ENCODE data around the gene PTCH2. TPM values are rescaled to one million over a fixed set of nuclear protein-coding genes. Genes with fewer than 3 reads are reported as not detected.

Gene PTCH2
- total RNA-seq, 1 experiment from 2014 or later, result 0.83 TPM

GRCh38 chr1:44783697-44784093, 59.4 kb downstream of the PTCH2 start:
- H2AFZ ChIP-seq, result no peak overlapping the region

GRCh38 chr1:44780583-44781121, 62.4 kb downstream of the PTCH2 start:
- TF ChIP-seq EZH2 (IDR thresholded peaks at IDR 0.05; ENCODE audit: low read depth) (no peak), CTCF (conservative IDR thresholded peaks at IDR 0.05) (no peak)
- BruUV-seq (replicated peaks), result no TSS peak
- Histone ChIP-seq H3K27ac (no peak overlapping the region), H3K4me2 (no peak overlapping the region), H3K9me2 (ENCODE audit: insufficient read depth) (no peaks in the 10 kb centered on the region), H3F3A (ENCODE audit: insufficient read depth, low read depth) (peaks cover 79% of the 10 kb centered on the region), H3K4me3 (no peak overlapping the region), H3K27me3 (ENCODE audit: insufficient read depth, low read depth) (no peaks in the 10 kb centered on the region), H3K4me1 (replicated peaks; ENCODE audit: insufficient read depth) (peaks cover 17% of the 10 kb centered on the region), H3K36me3 (ENCODE audit: low read depth) (peaks cover 49% of the 10 kb centered on the region), H2AFZ (no peak overlapping the region), H4K20me1 (ENCODE audit: insufficient read depth) (peaks cover 43% of the 10 kb centered on the region), H3K79me2 (ENCODE audit: low read depth) (peaks cover 41% of the 10 kb centered on the region), H3K9me3 (ENCODE audit: insufficient read depth, low read depth) (no peaks in the 10 kb centered on the region)
- ChIA-PET CTCF (interaction anchor here (0.6 kb wide), 1 partner anchor 172 kb away, joined by 4 read pairs; no protein-coding TSS in a partner anchor), POLR2A (ENCODE audit: unreplicated experiment) (interaction anchor here (0.6 kb wide), 1 partner anchor 158 kb away, joined by 4 read pairs; no protein-coding TSS in a partner anchor)
- intact Hi-C loops (cut with micrococcal nuclease; ENCODE audit: unreplicated experiment), result no loop called here
- DNase-seq, result no peak

More at GRCh38 chr1:44783697-44784093, 59.4 kb downstream of the PTCH2 start:
- no peaks in the 10 kb centered on the region for H3K9me3 ChIP-seq (ENCODE audit: insufficient read depth, low read depth)
- BruUV-seq (replicated peaks), result no TSS peak
- intact Hi-C loops (cut with micrococcal nuclease; ENCODE audit: unreplicated experiment), result no loop called here
- H3K79me2 ChIP-seq (ENCODE audit: low read depth), result peaks cover 10% of the 10 kb centered on the region
- H3F3A ChIP-seq (ENCODE audit: insufficient read depth, low read depth), result peaks cover 50% of the 10 kb centered on the region
- ChIA-PET POLR2A (ENCODE audit: unreplicated experiment) (no interaction called here), CTCF (interaction anchor here (0.7 kb wide), 1 partner anchor 160 kb away, joined by 3 read pairs; no protein-coding TSS in a partner anchor)
- H3K4me1 ChIP-seq (replicated peaks; ENCODE audit: insufficient read depth), result 0 out of 2 replicates have a peak, but pooled peaks cover under 1% of the 10 kb centered on the region
- no peak for TF ChIP-seq EZH2 (IDR thresholded peaks at IDR 0.05; ENCODE audit: low read depth)
- TF ChIP-seq CTCF (conservative IDR thresholded peaks at IDR 0.05), result no peak
- no peak overlapping the region for H3K4me2 ChIP-seq
- peaks cover 21% of the 10 kb centered on the region for H4K20me1 ChIP-seq (ENCODE audit: insufficient read depth)
- H3K9me2 ChIP-seq (ENCODE audit: insufficient read depth), result no peaks in the 10 kb centered on the region
- H3K36me3 ChIP-seq (ENCODE audit: low read depth), result peaks cover 21% of the 10 kb centered on the region
- H3K27ac ChIP-seq, result no peak overlapping the region
- H3K27me3 ChIP-seq (ENCODE audit: insufficient read depth, low read depth), result no peaks in the 10 kb centered on the region
- no peak overlapping the region for H3K4me3 ChIP-seq
- DNase-seq, result no peak

- H3K27me3 ChIP-seq (ENCODE audit: insufficient read depth, low read depth), result no peaks in the 10 kb centered on the region
- TF ChIP-seq CTCF (conservative IDR thresholded peaks at IDR 0.05), result no peak
- TF ChIP-seq EZH2 (IDR thresholded peaks at IDR 0.05; ENCODE audit: low read depth), result no peak
- no TSS peak for BruUV-seq (replicated peaks)
- H3K4me1 ChIP-seq (replicated peaks; ENCODE audit: insufficient read depth), result peaks cover 22% of the 10 kb centered on the region
- no peak overlapping the region for H3K27ac ChIP-seq
- H3K36me3 ChIP-seq (ENCODE audit: low read depth), result peaks cover 49% of the 10 kb centered on the region
- no peaks in the 10 kb centered on the region for H3K9me2 ChIP-seq (ENCODE audit: insufficient read depth)
- no peaks in the 10 kb centered on the region for H3K9me3 ChIP-seq (ENCODE audit: insufficient read depth, low read depth)
- no peak for DNase-seq
- H4K20me1 ChIP-seq (ENCODE audit: insufficient read depth), result peaks cover 43% of the 10 kb centered on the region
- no peak overlapping the region for H3K4me3 ChIP-seq
- H2AFZ ChIP-seq, result no peak overlapping the region
- CTCF ChIA-PET, result no interaction called here
- H3K79me2 ChIP-seq (ENCODE audit: low read depth), result peaks cover 57% of the 10 kb centered on the region
- intact Hi-C loops (cut with micrococcal nuclease; ENCODE audit: unreplicated experiment), result no loop called here
- POLR2A ChIA-PET (ENCODE audit: unreplicated experiment), result no interaction called here
- peak overlapping the region; percentile 84; the same call in 1 of the 2 replicates for H3K4me2 ChIP-seq
- H3F3A ChIP-seq (ENCODE audit: insufficient read depth, low read depth), result peaks cover 90% of the 10 kb centered on the region
Measured at GRCh38 chr1:44778705-44779576, 64.1 kb downstream of the PTCH2 start.
